NCI-H69 (cell line): Measurements from ENCODE around the gene UROC1.
A peak's percentile ranks its signal among the peaks of the same experiment; 100 is the strongest.
"Not testable (repeated sequence)": the region's sequence is repeated elsewhere in the genome, so short reads cannot be mapped to it uniquely, and the experiment has no call there.

Source experiments
- DNase-seq: peaks from one replicate; lab custom pipeline; 2025; lab: John Stamatoyannopoulos, UW

UROC1 gene

GRCh38 chr3:126546549-126547239 is 29.1 kb upstream of the UROC1 start:
- DNase-seq, result no peak

GRCh38 chr3:126546013-126546412 is 28.4 kb upstream of the UROC1 start:
- DNase-seq, result no peak

- no peak for DNase-seq
Observed at GRCh38 chr3:126545544-126545943, 28.0 kb upstream of the UROC1 start.

- peak; percentile 86 for DNase-seq
Observed at GRCh38 chr3:126544596-126545281, 27.2 kb upstream of the UROC1 start.

- no peak for DNase-seq
Observed at GRCh38 chr3:126543457-126544061, 26.0 kb upstream of the UROC1 start.

GRCh38 chr3:126542340-126543241 is 25.0 kb upstream of the UROC1 start:
- no peak for DNase-seq

- DNase-seq, result no peak
Observed at GRCh38 chr3:126541628-126542339, 24.2 kb upstream of the UROC1 start.

- no peak for DNase-seq
Observed at GRCh38 chr3:126540951-126541627, 23.5 kb upstream of the UROC1 start.

- no peak for DNase-seq
Observed at GRCh38 chr3:126540342-126540849, 22.8 kb upstream of the UROC1 start.

- no peak for DNase-seq
Observed at GRCh38 chr3:126539558-126540250, 22.1 kb upstream of the UROC1 start.

GRCh38 chr3:126538966-126539365 is 21.4 kb upstream of the UROC1 start:
- DNase-seq, result no peak

GRCh38 chr3:126538316-126538715 is 20.7 kb upstream of the UROC1 start:
- no peak for DNase-seq

GRCh38 chr3:126537730-126538281 is 20.2 kb upstream of the UROC1 start:
- DNase-seq, result peak; percentile 75

GRCh38 chr3:126537116-126537729 is 19.6 kb upstream of the UROC1 start:
- DNase-seq, result peak; percentile 35

GRCh38 chr3:126536126-126536525 is 18.6 kb upstream of the UROC1 start:
- DNase-seq, result no peak

- no peak for DNase-seq
Observed at GRCh38 chr3:126535636-126536035, 18.1 kb upstream of the UROC1 start.

GRCh38 chr3:126534716-126535115 is 17.1 kb upstream of the UROC1 start:
- not testable (repeated sequence) for DNase-seq

- DNase-seq, result no peak
Observed at GRCh38 chr3:126533506-126533905, 15.9 kb upstream of the UROC1 start.

GRCh38 chr3:126531051-126531330 is 13.4 kb upstream of the UROC1 start:
- DNase-seq, result no peak
